ENCODE measurements around the gene NHLRC2. TPM values are rescaled to one million over a fixed set of nuclear protein-coding genes. Genes with fewer than 3 reads are reported as not detected.

The NHLRC2 gene
- total and polyA plus RNA-seq, 9 donors: 5.8 to 71.7 (median 43.8) TPM

- intact Hi-C loops (cut with DNase I): no loop called here
- Histone ChIP-seq H3K9me3 (no peaks in the 10 kb centered on the region), H3K27me3 (no peaks in the 10 kb centered on the region), H3K36me3 (no peaks in the 10 kb centered on the region), H3K27ac (no peak overlapping the region), H3K4me3 (no peak overlapping the region), H3K4me1 (ENCODE audit: insufficient read depth) (no peaks in the 10 kb centered on the region)
- DNase-seq: no peak
- TF ChIP-seq CTCF (IDR thresholded peaks at IDR 0.05) (no peak), EP300 (IDR thresholded peaks at IDR 0.05) (no peak), POLR2A (IDR thresholded peaks at IDR 0.05) (no peak)
- 70 to 85% (median 74%) methylated on average over 5 of the region's 5 CpGs for whole genome bisulfite sequencing, 3 donors
Measured at GRCh38 chr10:113965683-113966082, 111.2 kb downstream of the NHLRC2 start.

Small RNA genes lying within 50 kb of the gene (small RNA-seq; reads per million reads assigned to genes)
- not detected for gene RF00560

Other genes starting within 250 kb of the NHLRC2 start
- gene NRAP, start 190.6 kb upstream of the NHLRC2 start, total RNA-seq: under 1 TPM in 6 of 7 donors, not detected in 1; 0.05 to 0.25 (median 0.12) TPM
- under 1 TPM in 1 of 2 donors, not detected in 1; 0.02 TPM for gene NRAP, start 190.6 kb upstream of the NHLRC2 start, polyA plus RNA-seq
- 10 to 100 TPM in 5 of 7 donors, 1 to 10 TPM in 2; 8.0 to 18.3 (median 12.8) TPM for gene CASP7, start 174.7 kb upstream of the NHLRC2 start, total RNA-seq
- gene CASP7, start 174.7 kb upstream of the NHLRC2 start, polyA plus RNA-seq: 10 to 100 TPM; 13.8 to 24.7 TPM
- gene PLEKHS1, start 103.0 kb upstream of the NHLRC2 start, total RNA-seq: 1 to 10 TPM in 3 of 7 donors, under 1 TPM in 3, not detected in 1; 0.13 to 5.7 (median 0.91) TPM
- gene PLEKHS1, start 103.0 kb upstream of the NHLRC2 start, polyA plus RNA-seq: under 1 TPM in 1 of 2 donors, not detected in 1; 0.01 TPM
- gene DCLRE1A, start 579 bp upstream of the NHLRC2 start, total RNA-seq: 1 to 10 TPM; 4.0 to 8.0 (median 5.7) TPM
- 1 to 10 TPM; 3.4 to 4.3 TPM for gene DCLRE1A, start 579 bp upstream of the NHLRC2 start, polyA plus RNA-seq
- 1 to 10 TPM in 1 of 7 donors, under 1 TPM in 4, not detected in 2; 0.13 to 1.1 (median 0.24) TPM for gene ADRB1, start 189.2 kb downstream of the NHLRC2 start, total RNA-seq
- under 1 TPM in 1 of 2 donors, not detected in 1; 0.13 TPM for gene ADRB1, start 189.2 kb downstream of the NHLRC2 start, polyA plus RNA-seq

Data from ovary (tissue), 9 donors.